ENCODE data around the gene FN1. TPM values are rescaled to one million over a fixed set of nuclear protein-coding genes. Genes with fewer than 3 reads are reported as not detected.

Gene FN1
- total RNA-seq, 6 donors from 2014 or later = 310 to 1,686 (median 1,133) TPM

DNA sequence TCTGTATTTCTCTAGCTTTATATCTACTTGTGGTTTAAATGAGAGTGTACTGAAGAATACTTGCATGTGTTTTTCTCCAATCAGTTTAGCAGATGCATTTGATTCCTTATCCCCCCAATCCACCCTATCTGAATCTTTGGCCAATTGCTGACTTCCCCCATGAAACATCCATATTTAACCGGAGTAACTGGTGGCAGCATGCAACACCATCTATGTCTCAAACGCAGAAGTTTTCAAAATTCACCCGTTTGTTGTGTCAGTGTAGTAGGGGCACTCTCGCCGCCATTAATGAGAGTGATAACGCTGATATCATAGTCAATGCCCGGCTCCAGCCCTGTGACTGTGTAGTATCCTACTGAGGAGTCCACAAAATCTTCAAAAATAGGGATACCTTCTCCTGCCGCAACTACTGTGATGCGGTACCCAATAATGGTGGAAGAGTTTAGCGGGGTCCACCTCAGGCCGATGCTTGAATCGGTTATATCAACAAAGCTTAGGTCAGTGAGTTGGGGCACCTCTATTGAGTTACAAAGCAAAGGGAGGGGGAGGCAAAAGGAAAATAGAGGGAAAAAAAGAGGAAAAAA lies 43.1 kb downstream of the FN1 start:
- ATAC-seq (ENCODE audit: low FRiP score in 2 of 2) (no peak), DNase-seq (no peak)
- Histone ChIP-seq H3K4me3 (no peak overlapping the region), H3K27me3 (no peaks in the 10 kb centered on the region), H3K36me3 (peaks cover 5 to 59% (median 9%) of the 10 kb centered on the region in 4 donors), H3K27ac (no peak overlapping the region), H3K9me3 (no peaks in the 10 kb centered on the region), H3K4me1 (peaks cover 0 to 11% (median 5%) of the 10 kb centered on the region in 4 donors)
- 92 to 96% methylated on average over 12 of the region's 12 CpGs for WGBS, 2 donors
- TF ChIP-seq POLR2A (IDR thresholded peaks at IDR 0.05) (no peak), EP300 (IDR thresholded peaks at IDR 0.05) (no peak), POLR2AphosphoS5 (IDR thresholded peaks at IDR 0.05) (no peak)
- TF ChIP-seq, protein P1, sequence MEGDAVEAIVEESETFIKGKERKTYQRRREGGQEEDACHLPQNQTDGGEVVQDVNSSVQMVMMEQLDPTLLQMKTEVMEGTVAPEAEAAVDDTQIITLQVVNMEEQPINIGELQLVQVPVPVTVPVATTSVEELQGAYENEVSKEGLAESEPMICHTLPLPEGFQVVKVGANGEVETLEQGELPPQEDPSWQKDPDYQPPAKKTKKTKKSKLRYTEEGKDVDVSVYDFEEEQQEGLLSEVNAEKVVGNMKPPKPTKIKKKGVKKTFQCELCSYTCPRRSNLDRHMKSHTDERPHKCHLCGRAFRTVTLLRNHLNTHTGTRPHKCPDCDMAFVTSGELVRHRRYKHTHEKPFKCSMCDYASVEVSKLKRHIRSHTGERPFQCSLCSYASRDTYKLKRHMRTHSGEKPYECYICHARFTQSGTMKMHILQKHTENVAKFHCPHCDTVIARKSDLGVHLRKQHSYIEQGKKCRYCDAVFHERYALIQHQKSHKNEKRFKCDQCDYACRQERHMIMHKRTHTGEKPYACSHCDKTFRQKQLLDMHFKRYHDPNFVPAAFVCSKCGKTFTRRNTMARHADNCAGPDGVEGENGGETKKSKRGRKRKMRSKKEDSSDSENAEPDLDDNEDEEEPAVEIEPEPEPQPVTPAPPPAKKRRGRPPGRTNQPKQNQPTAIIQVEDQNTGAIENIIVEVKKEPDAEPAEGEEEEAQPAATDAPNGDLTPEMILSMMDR (IDR thresholded peaks at IDR 0.05) = no peak

- no peaks in the 10 kb centered on the region for H3K27me3 ChIP-seq
- no peak overlapping the region for H3K4me3 ChIP-seq
- no peak for TF ChIP-seq POLR2AphosphoS5 (IDR thresholded peaks at IDR 0.05)
- TF ChIP-seq, protein P1 (IDR thresholded peaks at IDR 0.05) = no peak
- TF ChIP-seq POLR2A (IDR thresholded peaks at IDR 0.05) = no peak
- no peak for TF ChIP-seq EP300 (IDR thresholded peaks at IDR 0.05)
- ATAC-seq (ENCODE audit: low FRiP score in 2 of 2) (no peak), DNase-seq (no peak)
- H3K4me1 ChIP-seq = peaks cover 0 to 6% (median 4%) of the 10 kb centered on the region in 4 donors
- peaks cover 5 to 63% (median 9%) of the 10 kb centered on the region in 4 donors for H3K36me3 ChIP-seq
- no peak overlapping the region for H3K27ac ChIP-seq
- H3K9me3 ChIP-seq = no peaks in the 10 kb centered on the region
Observed at GRCh38 chr2:215392164-215392563, 43.7 kb downstream of the FN1 start.

GRCh38 chr2:215391531-215391930 lies 44.3 kb downstream of the FN1 start:
- Histone ChIP-seq H3K36me3 (peaks cover 5 to 62% (median 9%) of the 10 kb centered on the region in 4 donors), H3K4me1 (peaks cover 0 to 6% (median 0%) of the 10 kb centered on the region in 4 donors), H3K4me3 (no peak overlapping the region), H3K9me3 (no peaks in the 10 kb centered on the region), H3K27me3 (no peaks in the 10 kb centered on the region), H3K27ac (no peak overlapping the region)
- WGBS, 2 donors = 89 to 95% methylated on average over 5 of the region's 5 CpGs
- DNase-seq (no peak), ATAC-seq (ENCODE audit: low FRiP score in 2 of 2) (no peak)
- TF ChIP-seq POLR2AphosphoS5 (IDR thresholded peaks at IDR 0.05) (no peak), EP300 (IDR thresholded peaks at IDR 0.05) (no peak), POLR2A (IDR thresholded peaks at IDR 0.05) (no peak)
- TF ChIP-seq, protein P1 (IDR thresholded peaks at IDR 0.05) = no peak

- no peak overlapping the region for H3K27ac ChIP-seq
- H3K27me3 ChIP-seq = no peaks in the 10 kb centered on the region
- H3K36me3 ChIP-seq = peaks cover 5 to 63% (median 10%) of the 10 kb centered on the region in 4 donors
- TF ChIP-seq POLR2AphosphoS5 (IDR thresholded peaks at IDR 0.05) = no peak
- H3K4me1 ChIP-seq = peaks cover 0 to 6% (median 0%) of the 10 kb centered on the region in 4 donors
- no peak for ATAC-seq (ENCODE audit: low FRiP score in 2 of 2)
- no peak for DNase-seq
- WGBS, 2 donors = 91 to 100% methylated on average over 2 of the region's 2 CpGs
- no peaks in the 10 kb centered on the region for H3K9me3 ChIP-seq
- H3K4me3 ChIP-seq = no peak overlapping the region
Observed at GRCh38 chr2:215390550-215390913, 45.3 kb downstream of the FN1 start.

DNA sequence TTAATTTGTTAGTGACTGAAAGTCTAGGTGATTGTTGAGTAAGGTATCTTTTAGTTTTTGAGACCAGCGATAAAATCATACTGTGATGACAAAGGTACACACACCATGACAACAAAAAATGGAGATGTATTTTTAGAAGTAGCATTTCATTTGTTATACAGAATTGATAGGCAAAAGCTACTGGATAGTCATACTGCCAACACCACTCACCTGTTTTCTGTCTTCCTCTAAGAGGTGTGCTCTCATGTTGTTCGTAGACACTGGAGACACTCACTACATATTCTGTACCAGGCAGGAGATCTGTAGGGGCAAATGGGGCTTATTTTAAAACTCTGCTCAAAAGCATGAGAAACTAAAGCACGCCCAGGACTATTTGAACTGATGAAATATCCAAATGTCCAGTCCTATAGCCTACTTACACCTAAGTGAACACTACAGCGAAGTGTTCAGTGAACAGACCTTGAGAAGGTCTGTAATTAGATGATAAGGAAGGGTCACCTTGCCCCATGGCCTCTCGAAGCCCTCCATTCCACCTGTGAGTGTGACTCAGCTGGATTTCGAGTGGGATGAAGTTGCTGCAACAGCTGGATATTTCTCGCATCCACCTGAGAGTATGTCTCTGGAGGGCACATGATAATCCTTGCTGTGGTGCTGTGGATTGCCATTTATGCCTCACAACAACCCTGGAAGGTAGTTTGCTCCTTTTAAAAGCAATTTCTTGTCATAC lies 47.7 kb downstream of the FN1 start:
- H3K4me1 ChIP-seq = peaks cover 0 to 6% (median 0%) of the 10 kb centered on the region in 4 donors
- no peak overlapping the region for H3K27ac ChIP-seq
- DNase-seq (no peak), ATAC-seq (ENCODE audit: low FRiP score in 2 of 2) (no peak)
- no peak overlapping the region for H3K4me3 ChIP-seq
- no peaks in the 10 kb centered on the region for H3K9me3 ChIP-seq
- TF ChIP-seq EP300 (IDR thresholded peaks at IDR 0.05) (no peak), POLR2A (IDR thresholded peaks at IDR 0.05) (no peak), POLR2AphosphoS5 (IDR thresholded peaks at IDR 0.05) (no peak)
- TF ChIP-seq, protein P1 (IDR thresholded peaks at IDR 0.05) = no peak
- 85 to 90% methylated on average over 7 of the region's 7 CpGs for WGBS, 2 donors
- no peaks in the 10 kb centered on the region for H3K27me3 ChIP-seq
- H3K36me3 ChIP-seq = peaks cover 0 to 67% (median 13%) of the 10 kb centered on the region in 4 donors
